IMR-90 (cell line): ENCODE results near the gene CD28. TPM values are rescaled to one million over a fixed set of nuclear protein-coding genes. Genes with fewer than 3 reads are reported as not detected.

ENCODE experiments used
- ATAC-seq: fragments of 200-7000 bp; cut with Tn5 transposase; 2 replicates; pipeline ENCODE4 v1.9.1; 2020; ENCODE audit warnings: low read depth, mild to moderate bottlenecking, moderate library complexity
- BruUV-seq: library from RNA; stranded (reverse); fragments of 400-500 nt; replicated peaks from 2 replicates; lab custom pipeline; 2021; lab: Mats Ljungman, UMichigan
- CTCF ChIA-PET: fragments of 300-600 bp; formaldehyde crosslinking; extraction: SDS; loops from one replicate; lab custom pipeline; 2021; ENCODE audit warnings: antibody characterized with exemption; lab: Yijun Ruan, JAX
- POLR2A ChIA-PET: fragments of 300-600 bp; sonication (Branson Sonifier 250); formaldehyde crosslinking; loops from one replicate; lab custom pipeline; 2022; ENCODE audit warnings: antibody characterized with exemption; ENCODE audit not compliant: unreplicated experiment; lab: Charles Lee
- DNase-seq: peaks from one replicate; pipeline ENCODE4 v3.0.0; 2013
- H2AFZ ChIP-seq: replicated peaks from 2 replicates; pipeline ENCODE3; 2013; ENCODE audit warnings: low read length, mild to moderate bottlenecking; ENCODE audit not compliant: poor library complexity
- H2AK5ac ChIP-seq: 2 replicates; pipeline ENCODE4 v1.6.1; 2013; ENCODE audit warnings: low read depth, low read length, inconsistent platforms
- H2AK9ac ChIP-seq: replicated peaks from 2 replicates; pipeline ENCODE3; 2013; ENCODE audit warnings: mild to moderate bottlenecking, low read depth, low read length, moderate library complexity; ENCODE audit not compliant: poor library complexity
- H2BK120ac ChIP-seq: 2 replicates; pipeline ENCODE4 v1.6.1; 2013; ENCODE audit warnings: low read depth, low read length, inconsistent platforms
- H2BK15ac ChIP-seq: 3 replicates; pipeline ENCODE4 v1.6.1; 2013; ENCODE audit warnings: low read depth, low read length, inconsistent platforms
- H2BK20ac ChIP-seq: 2 replicates; pipeline ENCODE4 v1.6.1; 2013; ENCODE audit warnings: low read depth, mild to moderate bottlenecking, inconsistent platforms, low read length, moderate library complexity
- H2BK5ac ChIP-seq: 2 replicates; pipeline ENCODE4 v1.6.1; 2013; ENCODE audit warnings: mild to moderate bottlenecking, low read depth, low read length, inconsistent platforms; ENCODE audit not compliant: poor library complexity, severe bottlenecking
- H3K14ac ChIP-seq: replicated peaks from 2 replicates; pipeline ENCODE4 v1.6.1; 2013; ENCODE audit warnings: low read depth, low read length, inconsistent platforms
- H3K18ac ChIP-seq: 2 replicates; pipeline ENCODE4 v1.6.1; 2013; ENCODE audit warnings: low read depth, low read length, control low read depth
- H3K23ac ChIP-seq: 2 replicates; pipeline ENCODE4 v1.6.1; 2013; ENCODE audit warnings: low read depth, low read length, inconsistent platforms
- H3K27ac ChIP-seq: 2 replicates; pipeline ENCODE4 v1.5.1; 2013; ENCODE audit warnings: mild to moderate bottlenecking, control low read depth, low read length; ENCODE audit not compliant: insufficient read depth
- H3K27me3 ChIP-seq: 2 replicates; pipeline ENCODE4 v1.6.1; 2013; ENCODE audit warnings: low read length; ENCODE audit not compliant: control insufficient read depth, insufficient read depth
- H3K36me3 ChIP-seq: 2 replicates; pipeline ENCODE4 v1.6.1; 2013; ENCODE audit warnings: low read length, mixed read lengths; ENCODE audit not compliant: control insufficient read depth, insufficient read depth
- H3K4ac ChIP-seq: 2 replicates; pipeline ENCODE4 v1.6.1; 2013; ENCODE audit warnings: low read depth, low read length, inconsistent platforms
- H3K4me1 ChIP-seq: 2 replicates; pipeline ENCODE4 v1.6.1; 2013; ENCODE audit warnings: low read length, mixed read lengths; ENCODE audit not compliant: control insufficient read depth, insufficient read depth
- H3K4me2 ChIP-seq: 2 replicates; pipeline ENCODE4 v1.6.1; 2013; ENCODE audit warnings: low read depth, mild to moderate bottlenecking, control low read depth, low read length, moderate library complexity
- H3K4me3 ChIP-seq: 2 replicates; pipeline ENCODE4 v1.5.1; 2013; ENCODE audit warnings: low read depth, mild to moderate bottlenecking, control low read depth, low read length, moderate library complexity; ENCODE audit not compliant: insufficient read depth
- H3K56ac ChIP-seq: 2 replicates; pipeline ENCODE4 v1.6.1; 2013; ENCODE audit warnings: low read length, inconsistent platforms; ENCODE audit not compliant: insufficient read depth; ENCODE audit errors: extremely low read depth
- H3K79me1 ChIP-seq, 2 experiments: 2 replicates each; pipeline ENCODE4 v1.6.1; 2013; ENCODE audit warnings: low read length in 2 of 2, inconsistent platforms in 1 of 2, low read depth in 1 of 2
- H3K9ac ChIP-seq: 2 replicates; pipeline ENCODE4 v1.6.1; 2013; ENCODE audit warnings: low read depth, low read length, control low read depth
- H3K9me1 ChIP-seq: 2 replicates; pipeline ENCODE4 v1.6.1; 2013; ENCODE audit warnings: low read length, inconsistent platforms; ENCODE audit not compliant: insufficient read depth
- H3K9me3 ChIP-seq: 2 replicates; pipeline ENCODE4 v1.6.1; 2013; ENCODE audit warnings: low read length; ENCODE audit not compliant: control insufficient read depth, insufficient read depth
- H4K20me1 ChIP-seq: 2 replicates; pipeline ENCODE4 v1.6.1; 2013; ENCODE audit warnings: low read length, inconsistent platforms; ENCODE audit not compliant: insufficient read depth
- H4K5ac ChIP-seq: 2 replicates; pipeline ENCODE4 v1.6.1; 2013; ENCODE audit warnings: mild to moderate bottlenecking, low read depth, low read length, control low read depth
- H4K8ac ChIP-seq, 2 experiments: 2 replicates each; pipeline ENCODE4 v1.6.1; 2013; ENCODE audit warnings: low read depth in 2 of 2, low read length in 2 of 2, control low read depth in 1 of 2, inconsistent platforms in 1 of 2
- H4K91ac ChIP-seq: 2 replicates; pipeline ENCODE4 v1.6.1; 2013; ENCODE audit warnings: low read depth, low read length, inconsistent platforms; ENCODE audit not compliant: insufficient read depth
- ELK1 ChIP-seq: fragments of 150-350 bp; IDR thresholded peaks from 2 replicates; pipeline ENCODE4 v1.6.1; 2016; ENCODE audit warnings: low read depth, mild to moderate bottlenecking, low read length, moderate library complexity, borderline replicate concordance
- MAFK ChIP-seq: IDR thresholded peaks from 2 replicates; pipeline ENCODE4 v1.6.1; 2012; ENCODE audit warnings: low read depth, low read length, improper control_type of control experiment
- MXI1 ChIP-seq: IDR thresholded peaks from 2 replicates; pipeline ENCODE4 v1.6.1; 2012; ENCODE audit warnings: low read depth, mild to moderate bottlenecking, low read length, moderate library complexity, borderline replicate concordance
- POLR2A ChIP-seq: IDR thresholded peaks from 2 replicates; pipeline ENCODE4 v1.6.1; 2012; ENCODE audit warnings: mild to moderate bottlenecking, low read depth, low read length
- RAD21 ChIP-seq: IDR thresholded peaks from 2 replicates; pipeline ENCODE4 v1.6.1; 2012; ENCODE audit warnings: low read length, improper control_type of control experiment
- WGBS, 2 experiments: methylation state at CpG; one replicate each; pipeline versions ENCODE4 v1.1.5 to v1.1.7; 2013; ENCODE audit warnings: missing lambda C conversion rate in 2 of 2; ENCODE audit not compliant: insufficient read length in 1 of 2; ENCODE audit errors: extremely low coverage in 2 of 2; 5-methylcytosine and 5-hydroxymethylcytosine counted together
- dilution Hi-C: fragments of 300-500 bp; cut with HindIII; formaldehyde crosslinking; loops from one replicate; pipeline ENCODE4 v1.14.3; 2018; ENCODE audit warnings: low sequenced_read_pairs; ENCODE audit not compliant: unreplicated experiment
- in situ Hi-C: fragments of 300-500 bp; cut with MboI; formaldehyde crosslinking; loops from 3 replicates; pipeline ENCODE4 v1.14.3; 2019; ENCODE audit warnings: low sequenced_read_pairs, inconsistent platforms, mixed read lengths
- intact Hi-C: fragments of 100-400 bp; cut with micrococcal nuclease; formaldehyde crosslinking; loops from 2 replicates; pipeline ENCODE4 v1.10.0; 2022
- polyA plus RNA-seq, 3 experiments: library from polyadenylated mRNA; depleted of rRNA; stranded (reverse); fragments of >200 nt; gene quantifications; 2 replicates each; pipeline ENCODE4 v1.2.3, GENCODE V29; 2012; ENCODE audit warnings: low replicate concordance in 1 of 3
- total RNA-seq: library from RNA; depleted of rRNA; stranded (reverse); fragments of >200 nt; gene quantifications from 2 replicates; pipeline ENCODE4 v1.2.3, GENCODE V29; 2012

CD28 gene
- total and polyA plus RNA-seq, 2 of the 4 experiments (the other 2 are of a cell fraction) = not detected

GRCh38 chr2:203671876-203672275 is 34.6 kb upstream of the CD28 start:
- H2BK20ac ChIP-seq = no peak overlapping the region
- H2AK9ac ChIP-seq = no peak overlapping the region
- no peak overlapping the region for H2BK15ac ChIP-seq
- no peak overlapping the region for H3K56ac ChIP-seq
- H3K14ac ChIP-seq = no peak overlapping the region
- H3K27ac ChIP-seq = no peak overlapping the region
- H2BK5ac ChIP-seq = no peak overlapping the region
- no peak overlapping the region for H4K5ac ChIP-seq
- in situ Hi-C loops = no loop called here
- intact Hi-C loops = no loop called here
- peaks cover 3% of the 10 kb centered on the region for H3K27me3 ChIP-seq
- dilution Hi-C loops = no loop called here
- H4K91ac ChIP-seq = no peak overlapping the region
- H3K36me3 ChIP-seq = no peaks in the 10 kb centered on the region
- no peak overlapping the region for H3K23ac ChIP-seq
- H2AK5ac ChIP-seq = no peak overlapping the region
- TF ChIP-seq POLR2A = no peak
- TF ChIP-seq ELK1 = no peak
- no peak for TF ChIP-seq MXI1
- TF ChIP-seq MAFK = no peak
- TF ChIP-seq RAD21 = no peak
- no peak for DNase-seq
- H3K4me3 ChIP-seq = no peak overlapping the region
- no peak overlapping the region for H3K9ac ChIP-seq
- no peaks in the 10 kb centered on the region for H4K20me1 ChIP-seq
- H3K4me1 ChIP-seq = peaks cover 3% of the 10 kb centered on the region; the same call in 1 of the 2 replicates
- no peak overlapping the region for H2AFZ ChIP-seq
- peak overlapping the region; percentile 18; the same call in 1 of the 2 replicates for H3K18ac ChIP-seq
- no peak overlapping the region for H2BK120ac ChIP-seq
- no peak overlapping the region for H3K4ac ChIP-seq
- WGBS, 2 experiments = no CpG with 5 or more reads among the region's 1 CpG
- no peaks in the 10 kb centered on the region for H3K9me1 ChIP-seq
- H4K8ac ChIP-seq = no peak overlapping the region
- peaks cover 4% of the 10 kb centered on the region for H3K9me3 ChIP-seq
- ATAC-seq = no peak
- ChIA-PET POLR2A (no interaction called here), CTCF (interaction anchor here (0.6 kb wide), 1 partner anchor 243 kb away, joined by 3 read pairs; no protein-coding TSS in a partner anchor)
- no peaks in the 10 kb centered on the region for H3K79me1 ChIP-seq
- H3K4me2 ChIP-seq = no peak overlapping the region
- no TSS peak for BruUV-seq
